ENCODE results near the gene TMEM238L. TPM values are rescaled to one million over a fixed set of nuclear protein-coding genes. Genes with fewer than 3 reads are reported as not detected.
A peak's percentile ranks its signal among the peaks of the same experiment; 100 is the strongest.

Gene TMEM238L
- total RNA-seq, 8 experiments from 2014 or later = 0.19 to 1.1 (median 0.59) TPM; not detected in 5

DNA sequence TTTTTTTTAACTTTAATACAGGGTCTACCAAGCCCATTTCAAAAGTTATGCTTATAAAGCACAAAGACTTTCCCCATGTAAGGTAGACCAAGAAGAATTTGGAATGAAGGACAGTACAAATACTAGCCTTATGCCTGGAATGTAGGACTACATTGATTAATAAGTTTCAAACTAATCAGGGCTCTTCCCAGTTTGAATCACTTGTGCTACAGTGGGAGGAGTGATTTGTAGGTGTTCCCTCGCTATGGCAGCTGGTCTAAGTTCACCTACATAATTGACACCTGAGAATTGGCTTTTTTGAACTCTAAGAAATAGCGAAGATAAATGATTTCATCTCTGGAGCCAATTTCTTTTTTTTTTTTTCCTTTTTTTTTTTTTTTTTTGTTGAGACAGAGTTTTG, 18.6 kb downstream of the TMEM238L start:
- in situ Hi-C loops (cut with MboI; ENCODE audit: low pct_unique_long_range_greater_than_20kb in 2 of 9, low sequenced_read_pairs in 9 of 9, unreplicated experiment in 9 of 9) = loop anchor here in 1 of 9 experiments (25.0 kb wide), 1 partner anchor 148 kb away; no protein-coding TSS in a partner anchor
- no peak overlapping the region for H3K27ac ChIP-seq
- no peak for ATAC-seq (replicated peaks in 6 of 8)
- H3K4me1 ChIP-seq (replicated peaks in 1 of 2) = peaks cover 0 to 7% of the 10 kb centered on the region in 2 donors
- WGBS, 10 experiments = 64 to 100% (median 96%) methylated on average over 1 to 2 of the region's 2 CpGs; no CpG with 5 or more reads in 2 of the 10 experiments
- no peak overlapping the region for H3K4me3 ChIP-seq

DNA sequence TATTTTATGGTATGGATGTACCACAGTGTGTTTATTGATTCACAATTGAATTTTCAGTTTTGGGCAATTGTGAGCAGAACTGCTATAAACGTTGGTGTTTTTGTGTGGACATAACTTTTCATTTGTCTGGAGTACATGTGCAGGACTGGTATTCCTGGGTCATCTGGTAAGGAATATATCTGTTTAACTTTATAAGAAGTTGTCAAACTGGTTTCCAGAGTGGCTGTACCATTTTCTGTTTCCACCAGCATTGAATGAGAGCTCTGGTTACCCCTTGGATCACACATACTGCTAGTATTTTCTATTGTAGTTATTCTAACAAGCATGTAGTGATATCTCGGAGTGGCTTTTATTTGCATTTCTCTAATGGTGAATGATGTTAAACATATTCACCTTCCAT, 24.3 kb downstream of the TMEM238L start:
- H3K4me1 ChIP-seq (replicated peaks in 1 of 2) = no peaks in the 10 kb centered on the region
- ATAC-seq (replicated peaks in 6 of 8) = no peak
- H3K27ac ChIP-seq = no peak overlapping the region
- in situ Hi-C loops (cut with MboI; ENCODE audit: low pct_unique_long_range_greater_than_20kb in 2 of 9, low sequenced_read_pairs in 9 of 9, unreplicated experiment in 9 of 9) = loop anchor here in 1 of 9 experiments (25.0 kb wide), 1 partner anchor 142 kb away; no protein-coding TSS in a partner anchor
- 50 to 100% (median 86%) methylated on average over 1 to 2 of the region's 2 CpGs; no CpG with 5 or more reads in 3 of the 10 experiments for WGBS, 10 experiments
- no peak overlapping the region for H3K4me3 ChIP-seq

DNA sequence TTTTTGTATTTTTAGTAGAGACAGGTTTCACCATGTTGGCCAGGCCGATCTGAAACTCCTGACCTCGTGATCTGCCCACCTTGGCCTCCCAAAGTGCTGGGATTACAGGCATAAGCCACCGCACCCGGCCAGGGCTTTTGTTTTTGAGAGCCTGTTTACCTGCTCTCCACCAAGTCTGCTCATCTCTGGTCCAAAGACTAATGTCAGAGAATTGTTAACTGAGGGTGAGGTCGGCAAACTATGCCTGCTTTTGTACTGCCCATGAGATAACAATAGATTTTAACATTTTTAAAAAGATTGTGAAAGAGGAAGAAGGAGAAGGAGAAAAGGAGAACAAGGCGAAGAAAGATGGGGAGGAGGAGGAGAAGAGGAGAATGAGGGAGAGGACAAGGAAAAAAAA, 26.0 kb downstream of the TMEM238L start:
- WGBS, 10 experiments = 45 to 100% (median 73%) methylated on average over 2 to 6 of the region's 6 CpGs
- in situ Hi-C loops (cut with MboI; ENCODE audit: low pct_unique_long_range_greater_than_20kb in 2 of 9, low sequenced_read_pairs in 9 of 9, unreplicated experiment in 9 of 9) = loop anchor here in 1 of 9 experiments (25.0 kb wide), 1 partner anchor 141 kb away; no protein-coding TSS in a partner anchor
- Histone ChIP-seq H3K27ac (no peak overlapping the region), H3K4me1 (replicated peaks in 1 of 2) (peaks cover 0 to 4% of the 10 kb centered on the region in 2 donors), H3K4me3 (no peak overlapping the region)
- no peak for ATAC-seq (replicated peaks in 6 of 8)

DNA sequence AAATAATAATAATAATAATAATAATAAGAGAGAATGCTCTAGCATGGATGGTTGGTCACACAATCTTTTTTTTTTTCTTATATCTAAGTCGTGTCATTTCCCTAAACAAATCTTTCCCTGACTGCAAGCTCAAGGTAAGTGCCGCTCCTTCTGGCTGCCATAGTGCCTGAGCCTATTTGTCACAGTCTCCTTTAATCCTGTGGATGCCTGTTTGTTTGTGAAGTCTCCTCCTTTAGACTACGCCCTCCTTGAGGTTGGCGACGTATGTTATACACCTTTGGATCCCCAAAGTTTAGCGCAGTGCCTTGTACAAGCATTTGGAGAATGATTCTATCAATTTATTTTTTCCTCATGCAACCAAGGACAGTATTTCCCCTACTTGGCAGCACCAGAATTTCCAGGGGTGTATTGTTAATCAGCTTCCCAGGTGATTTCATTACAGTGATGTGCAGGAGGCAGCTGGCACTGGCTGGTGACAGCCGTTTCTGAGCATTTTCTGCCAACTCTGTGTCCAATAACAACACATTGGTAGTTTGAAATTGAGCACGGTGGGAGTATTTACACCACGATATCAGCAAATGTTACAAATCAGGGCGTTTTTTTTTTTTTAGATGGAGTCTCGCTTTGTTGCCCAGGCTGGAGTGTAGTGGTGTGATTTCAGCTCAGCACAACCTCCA, 26.6 kb downstream of the TMEM238L start:
- in situ Hi-C loops (cut with MboI; ENCODE audit: low pct_unique_long_range_greater_than_20kb in 2 of 9, low sequenced_read_pairs in 9 of 9, unreplicated experiment in 9 of 9) = loop anchor here in 1 of 9 experiments (25.0 kb wide), 1 partner anchor 140 kb away; no protein-coding TSS in a partner anchor
- 59 to 100% (median 87%) methylated on average over 1 to 9 of the region's 11 CpGs; no CpG with 5 or more reads in 1 of the 10 experiments for WGBS, 10 experiments
- no peak overlapping the region for H3K4me3 ChIP-seq
- H3K27ac ChIP-seq = no peak overlapping the region
- H3K4me1 ChIP-seq (replicated peaks in 1 of 2) = peaks cover 0 to 7% of the 10 kb centered on the region in 2 donors
- no peak for ATAC-seq (replicated peaks in 6 of 8)

DNA sequence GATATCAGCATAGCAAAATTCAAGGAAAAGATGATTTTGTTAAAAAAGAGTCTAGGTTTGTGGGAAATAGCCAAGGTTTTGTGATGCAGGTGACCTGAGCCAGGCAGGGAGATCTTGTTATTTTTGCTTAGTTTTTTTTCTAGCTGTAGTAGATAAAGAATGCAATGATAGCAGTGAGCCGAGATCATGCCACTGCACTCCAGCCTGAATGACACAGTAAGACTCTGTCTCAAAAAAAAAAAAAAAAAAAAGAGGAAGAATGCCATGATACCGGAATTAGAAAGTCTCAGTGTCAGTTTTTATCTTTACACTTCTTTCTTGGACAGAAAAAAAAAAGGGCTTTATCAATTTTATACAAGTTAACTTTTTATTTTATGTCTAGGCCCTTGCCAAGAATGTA, 27.5 kb downstream of the TMEM238L start:
- in situ Hi-C loops (cut with MboI; ENCODE audit: low pct_unique_long_range_greater_than_20kb in 2 of 9, low sequenced_read_pairs in 9 of 9, unreplicated experiment in 9 of 9) = loop anchor here in 1 of 9 experiments (25.0 kb wide), 1 partner anchor 139 kb away; no protein-coding TSS in a partner anchor
- Histone ChIP-seq H3K4me1 (replicated peaks in 1 of 2) (peaks cover 0 to 7% of the 10 kb centered on the region in 2 donors), H3K4me3 (no peak overlapping the region), H3K27ac (no peak overlapping the region)
- ATAC-seq (replicated peaks in 6 of 8) = no peak
- WGBS, 10 experiments = 6 to 100% (median 87%) methylated on average over 1 to 2 of the region's 2 CpGs

DNA sequence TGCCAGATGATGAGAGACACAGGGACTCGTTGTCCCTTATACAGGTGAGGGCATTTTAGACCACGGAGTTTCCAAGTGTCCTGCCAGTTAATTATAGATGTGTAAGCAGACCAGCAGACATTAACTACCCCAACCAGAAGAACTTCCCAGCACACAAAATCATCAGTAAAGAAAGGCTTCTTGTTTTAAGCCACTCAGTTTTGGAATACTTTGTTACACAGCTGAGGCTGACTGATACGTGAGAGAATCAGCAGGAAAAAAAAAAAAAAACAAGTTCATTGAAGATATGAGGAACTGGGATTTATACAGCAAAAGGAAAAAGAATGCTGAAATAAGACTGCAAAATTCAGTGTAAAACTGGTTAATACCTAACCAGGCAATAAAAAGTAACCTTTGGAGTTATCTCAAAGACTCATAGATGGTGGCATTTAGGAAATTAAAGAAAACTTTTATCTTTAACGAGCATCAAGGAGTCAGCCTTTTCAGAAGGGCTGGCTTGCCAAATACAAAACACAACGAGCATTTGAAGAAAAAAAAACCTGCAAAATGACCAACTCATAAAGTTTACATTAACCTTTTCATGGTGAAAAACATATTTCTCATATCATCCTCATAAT, 28.1 kb downstream of the TMEM238L start:
- WGBS, 10 experiments = 34 to 90% (median 76%) methylated on average over 2 to 5 of the region's 5 CpGs; no CpG with 5 or more reads in 1 of the 10 experiments
- in situ Hi-C loops (cut with MboI; ENCODE audit: low pct_unique_long_range_greater_than_20kb in 2 of 9, low sequenced_read_pairs in 9 of 9, unreplicated experiment in 9 of 9) = loop anchor here in 1 of 9 experiments (25.0 kb wide), 1 partner anchor 139 kb away; no protein-coding TSS in a partner anchor
- ATAC-seq (replicated peaks in 6 of 8) = no peak
- Histone ChIP-seq H3K4me3 (no peak overlapping the region), H3K27ac (no peak overlapping the region), H3K4me1 (replicated peaks in 1 of 2) (peaks cover 0 to 7% of the 10 kb centered on the region in 2 donors)

DNA sequence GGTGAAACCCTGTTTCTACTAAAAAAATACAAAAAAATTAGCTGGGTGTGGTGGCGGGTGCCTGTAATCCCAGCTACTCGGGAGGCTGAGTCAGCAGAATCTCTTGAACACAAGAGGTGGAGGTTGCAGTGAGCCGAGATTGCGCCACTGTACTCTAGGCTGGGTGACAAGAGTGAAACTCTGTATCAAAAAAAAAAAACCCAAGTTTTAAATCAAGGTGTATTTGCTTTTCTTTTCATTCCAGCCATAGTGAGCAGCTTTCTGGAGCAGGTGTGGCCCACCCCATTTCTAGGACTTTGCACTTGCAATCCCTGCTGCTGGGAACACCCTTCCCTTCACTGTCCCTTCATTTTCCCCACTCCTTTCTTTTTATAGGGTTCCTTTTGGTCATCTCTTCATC, 28.8 kb downstream of the TMEM238L start:
- in situ Hi-C loops (cut with MboI; ENCODE audit: low pct_unique_long_range_greater_than_20kb in 2 of 9, low sequenced_read_pairs in 9 of 9, unreplicated experiment in 9 of 9) = loop anchor here in 1 of 9 experiments (25.0 kb wide), 1 partner anchor 138 kb away; no protein-coding TSS in a partner anchor
- WGBS, 10 experiments = 55 to 100% (median 100%) methylated on average over 1 to 2 of the region's 4 CpGs; no CpG with 5 or more reads in 3 of the 10 experiments
- Histone ChIP-seq H3K27ac (no peak overlapping the region), H3K4me1 (replicated peaks in 1 of 2) (peaks cover 0 to 7% of the 10 kb centered on the region in 2 donors), H3K4me3 (no peak overlapping the region)
- ATAC-seq (replicated peaks in 6 of 8) = no peak

DNA sequence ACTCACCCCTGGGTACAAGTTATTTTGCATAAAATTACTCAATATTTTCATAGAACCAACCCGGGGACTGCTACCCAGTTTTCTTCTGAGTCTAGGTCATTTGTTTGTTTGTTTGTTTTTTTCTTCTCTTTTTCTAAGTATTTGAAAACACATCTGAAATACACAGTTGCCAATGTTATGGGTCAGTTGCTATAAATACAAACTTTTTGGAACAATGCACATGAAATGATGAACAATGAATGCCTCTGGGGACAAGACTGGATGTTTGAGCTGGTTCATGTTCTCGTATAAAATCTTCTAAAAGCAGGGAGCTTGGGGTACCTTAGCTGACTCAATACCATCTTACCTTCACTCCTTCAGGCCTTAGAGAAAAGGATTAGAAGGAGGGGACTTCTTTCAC, 30.5 kb downstream of the TMEM238L start:
- in situ Hi-C loops (cut with MboI; ENCODE audit: low pct_unique_long_range_greater_than_20kb in 2 of 9, low sequenced_read_pairs in 9 of 9, unreplicated experiment in 9 of 9) = no loop called here
- H3K4me1 ChIP-seq (replicated peaks in 1 of 2) = peaks cover 5 to 7% of the 10 kb centered on the region in 2 donors
- H3K27ac ChIP-seq = no peak overlapping the region
- 0 to 73% (median 53%) methylated on average over 1 to 2 of the region's 2 CpGs for WGBS, 10 experiments
- no peak overlapping the region for H3K4me3 ChIP-seq
- ATAC-seq (replicated peaks in 6 of 8) = no peak

DNA sequence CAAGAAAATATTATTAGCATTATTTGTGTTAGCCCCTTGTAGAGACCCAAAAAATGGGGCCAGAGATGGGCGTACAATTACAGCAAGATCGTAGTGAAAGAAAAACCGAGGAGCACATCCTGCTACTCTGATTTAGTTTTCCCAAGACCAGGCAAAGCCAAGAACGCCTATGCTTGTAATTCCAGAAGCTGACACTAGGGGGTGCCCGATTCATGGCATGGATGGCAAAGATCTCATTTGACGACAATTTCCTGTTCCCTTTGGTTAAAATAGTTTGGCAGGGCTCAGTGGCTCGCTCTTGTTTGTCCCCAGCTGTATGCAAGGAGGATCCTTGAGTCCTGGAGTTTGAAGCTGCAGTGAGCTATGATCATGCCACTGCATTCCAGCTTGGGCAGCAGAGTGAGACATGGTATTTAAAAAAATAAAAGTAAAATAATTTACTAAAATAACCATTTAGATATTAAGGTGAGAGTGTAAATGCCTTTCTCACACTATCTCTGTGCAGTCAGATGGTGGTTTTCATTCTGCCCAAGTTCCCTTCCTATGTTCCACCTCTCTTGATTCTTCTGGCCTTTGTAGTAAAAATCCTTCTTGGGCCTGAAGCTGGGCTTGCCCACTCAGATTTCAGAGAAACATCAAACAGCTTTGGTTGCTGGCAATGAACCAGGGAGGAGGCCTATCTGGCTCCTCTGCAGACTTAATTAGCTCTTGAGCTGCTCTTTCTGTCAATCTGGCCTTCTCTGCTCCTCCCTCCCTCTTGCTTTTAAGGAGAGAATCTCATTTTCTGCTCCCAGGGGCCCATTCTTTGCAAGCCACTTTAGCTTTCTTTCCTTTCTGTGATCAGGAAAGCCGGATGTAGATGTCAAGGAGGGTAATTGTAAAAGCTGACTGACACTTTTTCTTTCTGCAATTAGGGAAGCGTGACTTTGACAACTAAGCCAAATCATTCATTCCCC, 31.2 kb downstream of the TMEM238L start:
- ATAC-seq (replicated peaks in 6 of 8) = peak; percentile 15 to 56 (median 40)

DNA sequence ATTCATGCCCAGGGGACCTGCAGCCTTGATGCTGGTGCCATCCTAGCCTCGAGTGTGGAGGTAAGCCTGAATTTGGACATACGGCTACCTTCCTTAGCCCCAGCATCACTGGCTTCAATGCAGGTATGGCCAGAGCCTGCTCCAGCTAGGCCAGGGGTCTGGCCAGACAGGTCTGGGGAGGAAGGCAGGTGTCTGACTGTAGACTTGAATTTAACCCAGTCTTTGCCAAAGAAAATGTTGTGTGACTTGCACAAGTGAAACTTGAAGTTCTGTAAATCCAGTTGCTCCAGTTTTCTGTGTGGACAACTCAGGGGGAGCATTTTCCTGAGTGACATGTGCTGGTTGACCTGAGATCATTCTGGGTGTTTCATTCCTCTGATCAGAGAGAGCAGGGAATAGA, 32.8 kb downstream of the TMEM238L start:
- in situ Hi-C loops (cut with MboI; ENCODE audit: low pct_unique_long_range_greater_than_20kb in 2 of 9, low sequenced_read_pairs in 9 of 9, unreplicated experiment in 9 of 9) = no loop called here

More for the DNA sequence above, 31.2 kb downstream of the TMEM238L start:
- Histone ChIP-seq H3K4me3 (no peak overlapping the region), H3K27ac (no peak overlapping the region), H3K4me1 (replicated peaks in 1 of 2) (peaks cover 6 to 7% of the 10 kb centered on the region in 2 donors)
- 0 to 67% (median 26%) methylated on average over 2 to 9 of the region's 9 CpGs; no CpG with 5 or more reads in 1 of the 10 experiments for WGBS, 10 experiments
- in situ Hi-C loops (cut with MboI; ENCODE audit: low pct_unique_long_range_greater_than_20kb in 2 of 9, low sequenced_read_pairs in 9 of 9, unreplicated experiment in 9 of 9) = no loop called here

DNA sequence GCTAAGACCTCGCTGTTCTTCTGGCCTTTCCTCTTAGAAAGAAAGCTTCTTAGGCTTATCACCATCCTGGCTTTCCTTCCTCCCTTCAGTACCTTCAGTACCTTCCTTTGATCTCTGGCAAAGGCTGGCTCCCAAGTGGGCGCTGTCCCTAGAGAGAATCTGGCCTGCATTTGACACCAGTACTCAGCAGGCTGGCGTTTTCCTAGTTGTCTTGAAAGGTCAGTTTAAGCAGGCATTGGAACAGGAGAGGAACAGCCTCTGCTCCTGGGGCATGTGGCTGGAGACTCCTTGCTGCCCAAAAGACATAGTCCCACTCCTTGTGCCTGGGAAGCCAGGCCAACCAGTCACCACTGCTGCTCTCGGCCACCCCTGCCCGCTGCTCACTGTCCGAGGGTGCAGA, 34.1 kb downstream of the TMEM238L start:
- Histone ChIP-seq H3K4me3 (no peak overlapping the region), H3K27ac (no peak overlapping the region), H3K4me1 (replicated peaks in 1 of 2) (peaks cover 6 to 7% of the 10 kb centered on the region in 2 donors)
- no peak for ATAC-seq (replicated peaks in 6 of 8)
- WGBS, 10 experiments = 20 to 100% (median 89%) methylated on average over 1 to 6 of the region's 6 CpGs; no CpG with 5 or more reads in 2 of the 10 experiments
- in situ Hi-C loops (cut with MboI; ENCODE audit: low pct_unique_long_range_greater_than_20kb in 2 of 9, low sequenced_read_pairs in 9 of 9, unreplicated experiment in 9 of 9) = no loop called here

More for the DNA sequence above, 32.8 kb downstream of the TMEM238L start:
- WGBS, 10 experiments = 40 to 71% (median 40%) methylated on average over 1 to 2 of the region's 2 CpGs; no CpG with 5 or more reads in 7 of the 10 experiments
- no peak overlapping the region for H3K27ac ChIP-seq
- H3K4me1 ChIP-seq (replicated peaks in 1 of 2) = peaks cover 6 to 7% of the 10 kb centered on the region in 2 donors
- no peak for ATAC-seq (replicated peaks in 6 of 8)
- no peak overlapping the region for H3K4me3 ChIP-seq

DNA sequence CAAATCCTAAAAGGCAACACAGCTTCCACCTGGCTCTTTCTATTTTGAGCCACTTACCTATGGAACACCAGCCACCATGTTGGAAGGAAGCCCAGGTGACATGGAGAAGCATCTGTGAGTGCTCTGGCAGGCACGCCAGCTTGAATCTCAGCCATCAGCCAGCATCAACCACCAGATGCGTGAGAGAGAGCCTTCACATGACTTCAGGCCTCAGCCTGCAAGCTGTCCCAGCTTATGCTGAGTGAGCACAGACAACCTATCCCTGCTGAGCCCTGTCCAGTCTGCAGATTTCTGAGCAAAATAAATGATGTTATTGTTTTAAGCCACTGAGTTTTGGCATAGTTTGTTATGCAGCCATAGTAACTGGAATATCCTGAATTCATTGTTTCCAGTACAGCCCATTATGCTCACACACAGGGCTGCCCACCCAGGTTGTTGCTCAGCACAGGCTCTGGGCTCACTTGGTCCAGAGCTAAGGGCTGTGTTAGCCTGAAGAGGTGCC, 35.1 kb downstream of the TMEM238L start:
- peak; percentile 41 to 92 (median 72) for ATAC-seq (replicated peaks in 6 of 8)
- H3K27ac ChIP-seq = no peak overlapping the region
- WGBS, 10 experiments = 77 to 80% methylated on average over 1 to 2 of the region's 2 CpGs; no CpG with 5 or more reads in 8 of the 10 experiments

More for the DNA sequence above, 35.1 kb downstream of the TMEM238L start:
- Histone ChIP-seq H3K4me1 (replicated peaks in 1 of 2) (peaks cover 6 to 7% of the 10 kb centered on the region in 2 donors), H3K4me3 (no peak overlapping the region)
- in situ Hi-C loops (cut with MboI; ENCODE audit: low pct_unique_long_range_greater_than_20kb in 2 of 9, low sequenced_read_pairs in 9 of 9, unreplicated experiment in 9 of 9) = no loop called here
